Activated CD4-positive, CD25-positive, alpha-beta regulatory T cell treated with anti-CD3 and anti-CD28 coated beads, Interleukin-2, amount 50 U/mL, for 16 hours (primary cell): Measurements from ENCODE around the gene DMD.
"Not testable (repeated sequence)": the region's sequence is repeated elsewhere in the genome, so short reads cannot be mapped to it uniquely, and the experiment has no call there.

ENCODE experiments used
- DNase-seq: peaks from one replicate; pipeline ENCODE4 v3.0.0-alpha.2; 2020; ENCODE audit warnings: low read depth, low spot score

Gene DMD

GRCh38 chrX:32084757-32085156 is 1126.6 kb downstream of the DMD start:
- DNase-seq, result no peak

- no peak for DNase-seq
Measured at GRCh38 chrX:32048285-32048684, 1163.1 kb downstream of the DMD start.

GRCh38 chrX:32045149-32045548 is 1166.2 kb downstream of the DMD start:
- no peak for DNase-seq

GRCh38 chrX:32041181-32041580 is 1170.2 kb downstream of the DMD start:
- no peak for DNase-seq

GRCh38 chrX:32026772-32027171 is 1184.6 kb downstream of the DMD start:
- DNase-seq, result no peak

- no peak for DNase-seq
Measured at GRCh38 chrX:32024072-32024471, 1187.3 kb downstream of the DMD start.

- no peak for DNase-seq
Measured at GRCh38 chrX:32016195-32016594, 1195.2 kb downstream of the DMD start.

GRCh38 chrX:32010948-32011347 is 1200.4 kb downstream of the DMD start:
- no peak for DNase-seq

- DNase-seq, result no peak
Measured at GRCh38 chrX:32010212-32010611, 1201.1 kb downstream of the DMD start.

- no peak for DNase-seq
Measured at GRCh38 chrX:31993637-31994036, 1217.7 kb downstream of the DMD start.

- no peak for DNase-seq
Measured at GRCh38 chrX:31988975-31989374, 1222.4 kb downstream of the DMD start.

GRCh38 chrX:31981546-31982062 is 1229.7 kb downstream of the DMD start:
- no peak for DNase-seq

- DNase-seq, result no peak
Measured at GRCh38 chrX:31969714-31970113, 1241.6 kb downstream of the DMD start.

- DNase-seq, result no peak
Measured at GRCh38 chrX:31962256-31962655, 1249.1 kb downstream of the DMD start.

GRCh38 chrX:31934842-31935370 is 1276.4 kb downstream of the DMD start:
- DNase-seq, result no peak

- DNase-seq, result no peak
Measured at GRCh38 chrX:31934015-31934414, 1277.3 kb downstream of the DMD start.

- DNase-seq, result no peak
Measured at GRCh38 chrX:31932769-31933168, 1278.6 kb downstream of the DMD start.

GRCh38 chrX:31932320-31932719 is 1279.0 kb downstream of the DMD start:
- DNase-seq, result not testable (repeated sequence)

GRCh38 chrX:31931225-31931624 is 1280.1 kb downstream of the DMD start:
- no peak for DNase-seq

- no peak for DNase-seq
Measured at GRCh38 chrX:31929366-31929765, 1282.0 kb downstream of the DMD start.

- DNase-seq, result no peak
Measured at GRCh38 chrX:31921236-31921635, 1290.1 kb downstream of the DMD start.

GRCh38 chrX:31909850-31910572 is 1301.3 kb downstream of the DMD start:
- no peak for DNase-seq

GRCh38 chrX:31894152-31894551 is 1317.2 kb downstream of the DMD start:
- DNase-seq, result no peak
